Measurements from ENCODE around the gene SNRPA. TPM values are rescaled to one million over a fixed set of nuclear protein-coding genes. Genes with fewer than 3 reads are reported as not detected.

SNRPA gene
- total RNA-seq, 2 donors from 2014 or later, result 18.7 to 42.2 TPM

- Histone ChIP-seq H3K36me3 (replicated peaks in 1 of 2; ENCODE audit: insufficient read depth in 1 of 2, low read depth in 2 of 2) (peaks cover 0 to 15% of the 10 kb centered on the region in 2 donors), H3K4me3 (no peak overlapping the region), H3K27me3 (no peaks in the 10 kb centered on the region), H3K4me1 (peaks cover 5% of the 10 kb centered on the region), H3K9me3 (no peaks in the 10 kb centered on the region), H3K27ac (no peak overlapping the region)
- no peak for ATAC-seq
- no peak for DNase-seq
- 75 to 81% methylated on average over 5 to 6 of the region's 6 CpGs for WGBS, 2 donors
- TF ChIP-seq, protein P1, sequence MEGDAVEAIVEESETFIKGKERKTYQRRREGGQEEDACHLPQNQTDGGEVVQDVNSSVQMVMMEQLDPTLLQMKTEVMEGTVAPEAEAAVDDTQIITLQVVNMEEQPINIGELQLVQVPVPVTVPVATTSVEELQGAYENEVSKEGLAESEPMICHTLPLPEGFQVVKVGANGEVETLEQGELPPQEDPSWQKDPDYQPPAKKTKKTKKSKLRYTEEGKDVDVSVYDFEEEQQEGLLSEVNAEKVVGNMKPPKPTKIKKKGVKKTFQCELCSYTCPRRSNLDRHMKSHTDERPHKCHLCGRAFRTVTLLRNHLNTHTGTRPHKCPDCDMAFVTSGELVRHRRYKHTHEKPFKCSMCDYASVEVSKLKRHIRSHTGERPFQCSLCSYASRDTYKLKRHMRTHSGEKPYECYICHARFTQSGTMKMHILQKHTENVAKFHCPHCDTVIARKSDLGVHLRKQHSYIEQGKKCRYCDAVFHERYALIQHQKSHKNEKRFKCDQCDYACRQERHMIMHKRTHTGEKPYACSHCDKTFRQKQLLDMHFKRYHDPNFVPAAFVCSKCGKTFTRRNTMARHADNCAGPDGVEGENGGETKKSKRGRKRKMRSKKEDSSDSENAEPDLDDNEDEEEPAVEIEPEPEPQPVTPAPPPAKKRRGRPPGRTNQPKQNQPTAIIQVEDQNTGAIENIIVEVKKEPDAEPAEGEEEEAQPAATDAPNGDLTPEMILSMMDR (IDR thresholded peaks at IDR 0.05), result no peak
- no peak for TF ChIP-seq POLR2A (IDR thresholded peaks at IDR 0.05)
- intact Hi-C loops (cut with DNase I), result no loop called here
These were observed 10.3 kb upstream of the SNRPA start for GRCh38 chr19:40740747-40741146.

GRCh38 chr19:40741527-40742390, 9.2 kb upstream of the SNRPA start:
- no peak for DNase-seq
- H3K27ac ChIP-seq, result no peak overlapping the region
- WGBS, 2 donors, result 74 to 82% methylated on average over 9 of the region's 10 CpGs
- intact Hi-C loops (cut with DNase I), result no loop called here
- no peaks in the 10 kb centered on the region for H3K9me3 ChIP-seq
- no peaks in the 10 kb centered on the region for H3K27me3 ChIP-seq
- ATAC-seq, result peak; percentile 4
- peaks cover 5% of the 10 kb centered on the region for H3K4me1 ChIP-seq
- no peak overlapping the region for H3K4me3 ChIP-seq
- TF ChIP-seq, protein P1 (IDR thresholded peaks at IDR 0.05), result no peak
- TF ChIP-seq POLR2A (IDR thresholded peaks at IDR 0.05), result no peak
- peaks cover 0 to 14% of the 10 kb centered on the region in 2 donors for H3K36me3 ChIP-seq (replicated peaks in 1 of 2; ENCODE audit: insufficient read depth in 1 of 2, low read depth in 2 of 2)

DNA sequence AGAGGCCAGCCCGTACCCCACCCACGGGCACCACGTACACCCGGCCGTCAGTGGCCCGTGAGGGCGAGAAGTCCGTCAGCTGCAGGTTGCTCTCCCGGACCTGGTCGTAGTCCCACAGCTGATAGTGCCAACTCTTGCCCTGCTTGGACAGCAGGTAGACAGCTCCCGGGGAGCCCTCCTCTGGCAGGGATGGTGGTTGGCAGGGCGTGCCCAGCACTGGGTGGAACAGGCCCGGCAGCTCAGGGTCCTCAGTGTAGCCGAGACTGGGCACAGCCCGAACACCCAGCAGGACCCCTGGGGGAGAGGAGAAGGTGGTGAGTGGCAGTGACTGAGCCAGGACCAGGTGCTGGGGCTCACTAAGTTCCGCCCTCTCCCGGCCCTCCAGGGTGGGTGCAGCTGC, 8.5 kb upstream of the SNRPA start:
- peak; percentile 7 for ATAC-seq
- 50% methylated on average over 17 of the region's 17 CpGs; no CpG with 5 or more reads in 1 of the 2 donors for WGBS, 2 donors

GRCh38 chr19:40742886-40743285, 8.1 kb upstream of the SNRPA start:
- ATAC-seq, result no peak
- Histone ChIP-seq H3K9me3 (no peaks in the 10 kb centered on the region), H3K36me3 (replicated peaks in 1 of 2; ENCODE audit: insufficient read depth in 1 of 2, low read depth in 2 of 2) (peaks cover 0 to 5% of the 10 kb centered on the region in 2 donors), H3K4me3 (no peak overlapping the region), H3K27me3 (no peaks in the 10 kb centered on the region), H3K4me1 (peaks cover 5% of the 10 kb centered on the region), H3K27ac (no peak overlapping the region)
- TF ChIP-seq POLR2A (IDR thresholded peaks at IDR 0.05), result no peak
- TF ChIP-seq, protein P1 (IDR thresholded peaks at IDR 0.05), result peak in 1 of 7 experiments; percentile 9
- WGBS, 2 donors, result 87 to 91% methylated on average over 12 of the region's 12 CpGs
- intact Hi-C loops (cut with DNase I), result no loop called here
- DNase-seq, result no peak

More for the DNA sequence above, 8.5 kb upstream of the SNRPA start:
- no peaks in the 10 kb centered on the region for H3K27me3 ChIP-seq
- no peak overlapping the region for H3K27ac ChIP-seq
- intact Hi-C loops (cut with DNase I), result no loop called here
- no peak overlapping the region for H3K4me3 ChIP-seq
- no peak for TF ChIP-seq POLR2A (IDR thresholded peaks at IDR 0.05)
- TF ChIP-seq, protein P1 (IDR thresholded peaks at IDR 0.05), result no peak
- DNase-seq, result peak in 2 of 4 donors; percentile 36 to 37
- peaks cover 5% of the 10 kb centered on the region for H3K4me1 ChIP-seq
- no peaks in the 10 kb centered on the region for H3K9me3 ChIP-seq
- peaks cover 0 to 7% of the 10 kb centered on the region in 2 donors for H3K36me3 ChIP-seq (replicated peaks in 1 of 2; ENCODE audit: insufficient read depth in 1 of 2, low read depth in 2 of 2)

Measured in body of pancreas (tissue), 4 donors.